WTC11 (cell line): ENCODE data around the gene HPCAL1. TPM values are rescaled to one million over a fixed set of nuclear protein-coding genes. Genes with fewer than 3 reads are reported as not detected.

ENCODE experiments used
- ATAC-seq: fragments of 200-7000 bp; cut with Tn5 transposase; 2 replicates; pipeline ENCODE4 v1.10.0; 2021; ENCODE audit warnings: mild to moderate bottlenecking, moderate library complexity
- CTCF ChIA-PET: fragments of 300-600 bp; sonication (Branson Sonifier 250); formaldehyde crosslinking; loops from one replicate; lab custom pipeline; 2021; ENCODE audit warnings: antibody characterized with exemption; lab: Charles Lee
- POLR2A ChIA-PET: fragments of 350-600 bp; sonication (Branson Sonifier 250); formaldehyde crosslinking; loops from one replicate; lab custom pipeline; 2021; ENCODE audit warnings: antibody characterized with exemption; lab: Charles Lee
- DNase-seq: peaks from one replicate; pipeline ENCODE4 v3.0.0; 2021; ENCODE audit warnings: low spot score
- H3K27ac Mint-ChIP-seq: 2 replicates; pipeline ENCODE4 v1.8.0; 2021; ENCODE audit warnings: mixed read lengths
- H3K27me3 Mint-ChIP-seq: 2 replicates; pipeline ENCODE4 v1.8.0; 2021; ENCODE audit warnings: low read depth, mild to moderate bottlenecking, moderate library complexity, mixed read lengths
- H3K36me3 Mint-ChIP-seq: 2 replicates; pipeline ENCODE4 v1.8.0; 2021; ENCODE audit warnings: mixed read lengths
- H3K4me1 Mint-ChIP-seq: 2 replicates; pipeline ENCODE4 v1.8.0; 2022; ENCODE audit warnings: mixed read lengths
- H3K4me3 Mint-ChIP-seq: 2 replicates; pipeline ENCODE4 v1.8.0; 2021; ENCODE audit warnings: mild to moderate bottlenecking, moderate library complexity, mixed read lengths
- H3K9me3 Mint-ChIP-seq: 2 replicates; pipeline ENCODE4 v1.8.0; 2021; ENCODE audit warnings: mixed read lengths
- EMX1 ChIP-seq: fragments of 250-450 bp; sonication (Bioruptor Pico); IDR thresholded peaks from 2 replicates; pipeline ENCODE4 v1.8.0; 2021; ENCODE audit warnings: mild to moderate bottlenecking
- FOXJ3 ChIP-seq: sonication (generic); formaldehyde crosslinking; IDR thresholded peaks from 2 replicates; pipeline ENCODE4 v1.9.0; 2021; ENCODE audit warnings: missing genetic modification reagents, mild to moderate bottlenecking, borderline replicate concordance
- FOXP1 ChIP-seq: sonication (generic); formaldehyde crosslinking; IDR thresholded peaks from 2 replicates; pipeline ENCODE4 v1.8.0; 2022; ENCODE audit warnings: missing genetic modification reagents, mild to moderate bottlenecking, moderate library complexity, borderline replicate concordance
- GABPB1 ChIP-seq: sonication (generic); formaldehyde crosslinking; IDR thresholded peaks from 2 replicates; pipeline ENCODE4 v1.8.1; 2023; ENCODE audit warnings: mild to moderate bottlenecking, missing genetic modification reagents
- GTF2I ChIP-seq: fragments of 250-450 bp; sonication (Bioruptor Pico); conservative IDR thresholded peaks from 2 replicates; pipeline ENCODE4 v1.4.0; 2021; ENCODE audit warnings: mild to moderate bottlenecking
- MLX ChIP-seq: sonication (generic); formaldehyde crosslinking; IDR thresholded peaks from 2 replicates; pipeline ENCODE4 v1.8.1; 2023; ENCODE audit warnings: mild to moderate bottlenecking, missing genetic modification reagents, moderate library complexity
- NFATC4 ChIP-seq: fragments of 250-450 bp; sonication (Bioruptor Pico); IDR thresholded peaks from 2 replicates; pipeline ENCODE4 v1.9.0; 2021; ENCODE audit warnings: mild to moderate bottlenecking
- NFE2L1 ChIP-seq: sonication (generic); formaldehyde crosslinking; IDR thresholded peaks from 2 replicates; pipeline ENCODE4 v1.8.1; 2023; ENCODE audit warnings: missing genetic modification reagents
- NFYB ChIP-seq: sonication (generic); formaldehyde crosslinking; conservative IDR thresholded peaks from 2 replicates; pipeline ENCODE4 v1.8.0; 2022; ENCODE audit warnings: low read depth, missing genetic modification reagents
- NR1H2 ChIP-seq: sonication (generic); formaldehyde crosslinking; IDR thresholded peaks from 2 replicates; pipeline ENCODE4 v1.9.0; 2021; ENCODE audit warnings: mild to moderate bottlenecking, moderate library complexity, missing genetic modification reagents
- PREB ChIP-seq: sonication (generic); formaldehyde crosslinking; IDR thresholded peaks from 2 replicates; pipeline ENCODE4 v1.8.1; 2022; ENCODE audit warnings: mild to moderate bottlenecking, missing genetic modification reagents, moderate library complexity, borderline replicate concordance
- RELA ChIP-seq: sonication (generic); formaldehyde crosslinking; IDR thresholded peaks from 2 replicates; pipeline ENCODE4 v1.8.1; 2022; ENCODE audit warnings: missing genetic modification reagents, mild to moderate bottlenecking, borderline replicate concordance
- SMAD3 ChIP-seq: sonication (generic); formaldehyde crosslinking; IDR thresholded peaks from 2 replicates; pipeline ENCODE4 v1.8.0; 2022; ENCODE audit warnings: missing genetic modification reagents, mild to moderate bottlenecking, borderline replicate concordance
- SMAD4 ChIP-seq: sonication (generic); formaldehyde crosslinking; IDR thresholded peaks from 2 replicates; pipeline ENCODE4 v1.8.0; 2022; ENCODE audit warnings: mild to moderate bottlenecking, missing genetic modification reagents
- TEAD1 ChIP-seq: sonication (generic); formaldehyde crosslinking; IDR thresholded peaks from 2 replicates; pipeline ENCODE4 v1.8.0; 2022; ENCODE audit warnings: mild to moderate bottlenecking, missing genetic modification reagents
- USF1 ChIP-seq: sonication (generic); formaldehyde crosslinking; IDR thresholded peaks from 2 replicates; pipeline ENCODE4 v1.8.0; 2022; ENCODE audit warnings: mild to moderate bottlenecking, missing genetic modification reagents
- USF2 ChIP-seq: sonication (generic); formaldehyde crosslinking; IDR thresholded peaks from 2 replicates; pipeline ENCODE4 v1.8.1; 2023; ENCODE audit warnings: mild to moderate bottlenecking, missing genetic modification reagents, moderate library complexity
- ZNF219 ChIP-seq: sonication (generic); formaldehyde crosslinking; IDR thresholded peaks from 2 replicates; pipeline ENCODE4 v1.8.0; 2023; ENCODE audit warnings: missing genetic modification reagents, mild to moderate bottlenecking, borderline replicate concordance
- ZNF416 ChIP-seq: fragments of 250-450 bp; sonication (Bioruptor Pico); IDR thresholded peaks from 2 replicates; pipeline ENCODE4 v1.9.0; 2021; ENCODE audit warnings: mild to moderate bottlenecking, inconsistent platforms
- ZNF423 ChIP-seq: fragments of 250-450 bp; sonication (Bioruptor Pico); IDR thresholded peaks from 2 replicates; pipeline ENCODE4 v2.1.2; 2022; ENCODE audit warnings: mild to moderate bottlenecking, moderate library complexity
- ZNF425 ChIP-seq: fragments of 250-450 bp; sonication (Bioruptor Pico); conservative IDR thresholded peaks from 2 replicates; pipeline ENCODE4 v1.9.0; 2021; ENCODE audit warnings: mild to moderate bottlenecking
- ZNF671 ChIP-seq: fragments of 250-450 bp; sonication (Bioruptor Pico); IDR thresholded peaks from 2 replicates; pipeline ENCODE4 v1.8.0; 2021; ENCODE audit warnings: mild to moderate bottlenecking
- total RNA-seq: library from RNA; stranded (reverse); gene quantifications from 3 replicates; pipeline ENCODE4 v1.2.3, GENCODE V29; 2021
- TF ChIP-seq, protein P1 (sequence below): fragments of 250-450 bp; sonication (Bioruptor Pico); IDR thresholded peaks from 2 replicates; pipeline ENCODE4 v2.1.2; 2022; ENCODE audit warnings: mild to moderate bottlenecking, moderate library complexity
- TF ChIP-seq, protein P2 (sequence below): sonication (generic); formaldehyde crosslinking; IDR thresholded peaks from 2 replicates; pipeline ENCODE4 v1.8.1; 2022; ENCODE audit warnings: low read depth, mild to moderate bottlenecking, moderate library complexity, missing genetic modification reagents, borderline replicate concordance
- TF ChIP-seq, protein P3 (sequence below): fragments of 250-450 bp; sonication (Bioruptor Pico); IDR thresholded peaks from 2 replicates; pipeline ENCODE4 v1.9.0; 2021; ENCODE audit warnings: moderate library complexity, mild to moderate bottlenecking, inconsistent platforms, borderline replicate concordance
- TF ChIP-seq, protein P4 (sequence below): sonication (generic); formaldehyde crosslinking; IDR thresholded peaks from 2 replicates; pipeline ENCODE4 v1.8.1; 2023; ENCODE audit warnings: mild to moderate bottlenecking, missing genetic modification reagents

HPCAL1 gene
- total RNA-seq, 1 experiment from 2014 or later: 11.8 TPM

- TF ChIP-seq SMAD3 (CRISPR knock-in tag) (no peak), ZNF423 (CRISPR knock-in tag) (no peak), GTF2I (CRISPR knock-in tag) (no peak), NFYB (no peak), MLX (CRISPR knock-in tag) (no peak), TEAD1 (CRISPR knock-in tag) (no peak), EMX1 (CRISPR knock-in tag) (no peak), PREB (no peak), SMAD4 (CRISPR knock-in tag) (no peak), ZNF425 (CRISPR knock-in tag) (no peak), FOXP1 (CRISPR knock-in tag) (no peak)
- TF ChIP-seq, protein P1, sequence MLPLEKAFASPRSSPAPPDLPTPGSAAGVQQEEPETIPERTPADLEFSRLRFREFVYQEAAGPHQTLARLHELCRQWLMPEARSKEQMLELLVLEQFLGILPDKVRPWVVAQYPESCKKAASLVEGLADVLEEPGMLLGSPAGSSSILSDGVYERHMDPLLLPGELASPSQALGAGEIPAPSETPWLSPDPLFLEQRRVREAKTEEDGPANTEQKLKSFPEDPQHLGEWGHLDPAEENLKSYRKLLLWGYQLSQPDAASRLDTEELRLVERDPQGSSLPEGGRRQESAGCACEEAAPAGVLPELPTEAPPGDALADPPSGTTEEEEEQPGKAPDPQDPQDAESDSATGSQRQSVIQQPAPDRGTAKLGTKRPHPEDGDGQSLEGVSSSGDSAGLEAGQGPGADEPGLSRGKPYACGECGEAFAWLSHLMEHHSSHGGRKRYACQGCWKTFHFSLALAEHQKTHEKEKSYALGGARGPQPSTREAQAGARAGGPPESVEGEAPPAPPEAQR (CRISPR knock-in tag): no peak
Observed at GRCh38 chr2:10281891-10282290, 20.8 kb upstream of the HPCAL1 start (continued).

GRCh38 chr2:10282611-10283105 lies 20.0 kb upstream of the HPCAL1 start:
- Mint-ChIP-seq H3K27me3 (peaks cover under 1% of the 10 kb centered on the region; the same call in 1 of the 2 replicates), H3K4me1 (peaks cover 8% of the 10 kb centered on the region), H3K27ac (no peak overlapping the region), H3K4me3 (no peak overlapping the region), H3K36me3 (no peaks in the 10 kb centered on the region), H3K9me3 (no peaks in the 10 kb centered on the region; the same call in 1 of the 2 replicates)
- ATAC-seq (no peak), DNase-seq (no peak)
- ChIA-PET CTCF (no interaction called here), POLR2A (no interaction called here)
- TF ChIP-seq ZNF416 (CRISPR knock-in tag) (no peak), NFATC4 (CRISPR knock-in tag) (no peak), MLX (CRISPR knock-in tag) (no peak), RELA (CRISPR knock-in tag) (no peak), ZNF219 (CRISPR knock-in tag) (no peak), USF2 (CRISPR knock-in tag) (no peak), GABPB1 (no peak), FOXJ3 (no peak), USF1 (no peak), NFE2L1 (no peak), NR1H2 (CRISPR knock-in tag) (no peak), ZNF671 (no peak)
- TF ChIP-seq, protein P2, sequence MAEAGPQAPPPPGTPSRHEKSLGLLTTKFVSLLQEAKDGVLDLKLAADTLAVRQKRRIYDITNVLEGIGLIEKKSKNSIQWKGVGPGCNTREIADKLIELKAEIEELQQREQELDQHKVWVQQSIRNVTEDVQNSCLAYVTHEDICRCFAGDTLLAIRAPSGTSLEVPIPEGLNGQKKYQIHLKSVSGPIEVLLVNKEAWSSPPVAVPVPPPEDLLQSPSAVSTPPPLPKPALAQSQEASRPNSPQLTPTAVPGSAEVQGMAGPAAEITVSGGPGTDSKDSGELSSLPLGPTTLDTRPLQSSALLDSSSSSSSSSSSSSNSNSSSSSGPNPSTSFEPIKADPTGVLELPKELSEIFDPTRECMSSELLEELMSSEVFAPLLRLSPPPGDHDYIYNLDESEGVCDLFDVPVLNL: no peak
- TF ChIP-seq, protein P3, sequence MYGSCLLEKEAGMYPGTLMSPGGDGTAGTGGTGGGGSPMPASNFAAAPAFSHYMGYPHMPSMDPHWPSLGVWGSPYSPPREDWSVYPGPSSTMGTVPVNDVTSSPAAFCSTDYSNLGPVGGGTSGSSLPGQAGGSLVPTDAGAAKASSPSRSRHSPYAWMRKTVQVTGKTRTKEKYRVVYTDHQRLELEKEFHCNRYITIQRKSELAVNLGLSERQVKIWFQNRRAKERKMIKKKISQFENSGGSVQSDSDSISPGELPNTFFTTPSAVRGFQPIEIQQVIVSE (CRISPR knock-in tag): no peak
- TF ChIP-seq, protein P4, sequence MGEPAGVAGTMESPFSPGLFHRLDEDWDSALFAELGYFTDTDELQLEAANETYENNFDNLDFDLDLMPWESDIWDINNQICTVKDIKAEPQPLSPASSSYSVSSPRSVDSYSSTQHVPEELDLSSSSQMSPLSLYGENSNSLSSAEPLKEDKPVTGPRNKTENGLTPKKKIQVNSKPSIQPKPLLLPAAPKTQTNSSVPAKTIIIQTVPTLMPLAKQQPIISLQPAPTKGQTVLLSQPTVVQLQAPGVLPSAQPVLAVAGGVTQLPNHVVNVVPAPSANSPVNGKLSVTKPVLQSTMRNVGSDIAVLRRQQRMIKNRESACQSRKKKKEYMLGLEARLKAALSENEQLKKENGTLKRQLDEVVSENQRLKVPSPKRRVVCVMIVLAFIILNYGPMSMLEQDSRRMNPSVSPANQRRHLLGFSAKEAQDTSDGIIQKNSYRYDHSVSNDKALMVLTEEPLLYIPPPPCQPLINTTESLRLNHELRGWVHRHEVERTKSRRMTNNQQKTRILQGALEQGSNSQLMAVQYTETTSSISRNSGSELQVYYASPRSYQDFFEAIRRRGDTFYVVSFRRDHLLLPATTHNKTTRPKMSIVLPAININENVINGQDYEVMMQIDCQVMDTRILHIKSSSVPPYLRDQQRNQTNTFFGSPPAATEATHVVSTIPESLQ (CRISPR knock-in tag): no peak
